HCT116 (cell line): Measurements from ENCODE around the gene PPP1R11.

Experiments
- CEBPB ChIP-seq: IDR thresholded peaks from 2 replicates; pipeline ENCODE4 v1.6.1; 2012; ENCODE audit warnings: low read depth
- CTCF ChIP-seq, 3 experiments: fragments of 200-600 bp in 1 of 3; sonication (generic) in 1 of 3; IDR thresholded peaks in 2 of 3; conservative IDR thresholded peaks in 1 of 3; 2 replicates each; pipeline ENCODE4 v1.5.1; 2012 to 2017; ENCODE audit warnings: low read depth in 2 of 3, low read length in 2 of 3, antibody characterized with exemption in 1 of 3, borderline replicate concordance in 1 of 3, control low read depth in 1 of 3, mild to moderate bottlenecking in 1 of 3, mixed read lengths in 1 of 3, mixed run types in 1 of 3, moderate library complexity in 1 of 3; ENCODE audit not compliant: insufficient read depth in 1 of 3
- EZH2 ChIP-seq: fragments of 200-600 bp; sonication (generic); IDR thresholded peaks from 2 replicates; pipeline ENCODE4 v1.6.1; 2017; ENCODE audit warnings: antibody characterized with exemption, mixed run types
- EZH2phosphoT487 ChIP-seq: fragments of 200-600 bp; IDR thresholded peaks from 2 replicates; pipeline ENCODE4 v1.6.1; 2018; ENCODE audit warnings: antibody characterized with exemption, borderline replicate concordance
- JUND ChIP-seq: IDR thresholded peaks from 2 replicates; pipeline ENCODE4 v1.6.1; 2012
- MAX ChIP-seq: IDR thresholded peaks from 2 replicates; pipeline ENCODE4 v1.6.1; 2012
- POLR2A ChIP-seq: IDR thresholded peaks from 2 replicates; pipeline ENCODE4 v1.7.0; 2011; ENCODE audit warnings: borderline replicate concordance; ENCODE audit not compliant: insufficient read depth, insufficient read length; ENCODE audit errors: extremely low read depth
- POLR2AphosphoS5 ChIP-seq: IDR thresholded peaks from 2 replicates; pipeline ENCODE4 v1.6.1; 2011; ENCODE audit warnings: mild to moderate bottlenecking, low read depth, low read length, moderate library complexity
- REST ChIP-seq: IDR thresholded peaks from 2 replicates; pipeline ENCODE4 v1.6.1; 2012; ENCODE audit warnings: low read depth

GRCh38 chr6:30113841-30114240, 46.8 kb downstream of the PPP1R11 start:
- no peak for TF ChIP-seq CTCF (IDR thresholded peaks at IDR 0.05 in 2 of 3, conservative IDR thresholded peaks at IDR 0.05 in 1 of 3; ENCODE audit: borderline replicate concordance in 1 of 3, insufficient read depth in 1 of 3, low read depth in 2 of 3, low read length in 2 of 3)
- no peak for TF ChIP-seq EZH2phosphoT487
- TF ChIP-seq EZH2 = no peak
- no peak for TF ChIP-seq POLR2A
- no peak for TF ChIP-seq CEBPB
- no peak for TF ChIP-seq REST
- no peak for TF ChIP-seq POLR2AphosphoS5
- TF ChIP-seq JUND = no peak
- TF ChIP-seq MAX = no peak
